Measurements from ENCODE around the gene CAMK2B.

Gene CAMK2B

DNA sequence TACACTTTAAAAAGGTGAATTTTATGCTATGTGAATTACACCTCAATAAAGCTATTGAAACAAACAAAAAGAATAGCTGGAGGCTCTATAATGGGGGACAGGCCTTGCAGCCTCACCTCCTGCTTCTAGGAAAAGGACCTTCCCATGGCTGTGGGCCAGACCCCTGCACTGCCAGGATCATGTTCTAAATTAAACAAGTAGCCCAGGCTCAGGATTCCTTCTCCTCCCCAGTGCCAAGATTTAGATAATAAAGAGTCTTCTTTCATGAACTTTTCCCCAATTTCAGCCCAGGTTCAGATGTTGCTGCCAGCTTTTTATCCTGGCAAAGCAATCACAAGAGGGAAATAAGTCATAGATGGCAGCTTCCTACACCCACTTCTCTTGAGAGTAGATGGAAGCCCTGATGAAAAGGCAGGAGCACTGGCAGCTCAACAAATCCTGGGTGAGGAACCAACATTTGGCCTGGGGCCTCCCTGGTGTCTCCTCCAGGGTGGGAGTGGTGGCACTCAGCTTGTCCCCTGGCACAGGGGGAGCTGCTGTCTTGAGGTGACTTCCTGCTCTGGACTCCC lies 22.2 kb upstream of the CAMK2B start:
- Histone ChIP-seq H3K36me3 (ENCODE audit: insufficient read depth, low read length) (no peaks in the 10 kb centered on the region), H3K4me3 (ENCODE audit: low read depth in 1 of 2, low read length in 2 of 2) (no peak overlapping the region), H3K27ac (ENCODE audit: low read depth, low read length) (no peak overlapping the region), H3K9ac (ENCODE audit: low read length) (no peak overlapping the region), H3K9me3 (ENCODE audit: low read length) (no peaks in the 10 kb centered on the region), H3K4me1 (ENCODE audit: insufficient read depth, low read length) (no peaks in the 10 kb centered on the region), H3K27me3 (ENCODE audit: control insufficient read depth in 1 of 2, insufficient read depth in 2 of 2, low read length in 2 of 2) (no peaks in the 10 kb centered on the region)

DNA sequence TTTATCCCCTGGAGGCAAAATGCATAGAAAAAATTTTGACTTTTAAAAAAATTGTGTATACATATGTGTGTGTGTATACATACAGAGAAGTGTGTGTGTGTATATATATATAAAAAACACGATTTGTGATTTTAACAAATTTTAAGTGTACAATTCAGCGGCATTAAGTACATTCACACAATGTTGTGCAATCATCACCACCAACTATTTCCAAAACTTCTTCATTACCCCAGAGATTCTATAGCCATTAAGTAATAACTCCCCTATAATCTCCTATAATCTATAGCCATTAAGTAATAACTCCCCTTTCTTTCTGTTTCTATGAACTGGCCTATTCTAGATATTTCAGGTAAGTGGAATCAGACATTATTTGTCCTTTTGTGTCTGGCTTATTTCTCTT lies 20.7 kb upstream of the CAMK2B start:
- H3K4me3 ChIP-seq (ENCODE audit: low read depth in 1 of 2, low read length in 2 of 2), result no peak overlapping the region
- no peak overlapping the region for H3K9ac ChIP-seq (ENCODE audit: low read length)
- H3K36me3 ChIP-seq (ENCODE audit: insufficient read depth, low read length), result no peaks in the 10 kb centered on the region
- no peaks in the 10 kb centered on the region for H3K4me1 ChIP-seq (ENCODE audit: insufficient read depth, low read length)
- no peaks in the 10 kb centered on the region for H3K9me3 ChIP-seq (ENCODE audit: low read length)
- H3K27me3 ChIP-seq (ENCODE audit: control insufficient read depth in 1 of 2, insufficient read depth in 2 of 2, low read length in 2 of 2), result no peaks in the 10 kb centered on the region
- H3K27ac ChIP-seq (ENCODE audit: low read depth, low read length), result no peak overlapping the region

DNA sequence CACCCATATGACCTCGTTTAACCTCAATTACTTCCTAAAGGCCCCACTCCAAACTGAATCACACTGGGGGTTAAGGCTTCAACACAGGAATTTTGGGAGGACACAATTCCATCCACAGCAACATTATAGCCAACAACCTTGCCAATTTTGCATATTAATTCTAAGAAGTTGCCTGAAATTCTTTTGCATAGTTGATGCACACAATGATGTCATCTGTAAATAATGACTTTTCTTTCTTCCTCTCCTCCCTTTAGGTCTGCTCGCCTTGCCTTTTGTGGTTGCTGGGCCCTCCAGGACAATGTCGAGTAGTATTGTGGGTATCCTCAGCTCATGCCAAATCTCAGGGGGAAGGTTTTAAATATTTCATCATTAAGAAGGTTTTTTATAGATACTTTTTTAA lies 16.0 kb upstream of the CAMK2B start:
- Histone ChIP-seq H3K9ac (ENCODE audit: low read length) (no peak overlapping the region), H3K27me3 (ENCODE audit: control insufficient read depth in 1 of 2, insufficient read depth in 2 of 2, low read length in 2 of 2) (no peaks in the 10 kb centered on the region), H3K4me3 (ENCODE audit: low read depth in 1 of 2, low read length in 2 of 2) (no peak overlapping the region), H3K9me3 (ENCODE audit: low read length) (no peaks in the 10 kb centered on the region), H3K36me3 (ENCODE audit: insufficient read depth, low read length) (no peaks in the 10 kb centered on the region), H3K27ac (ENCODE audit: low read depth, low read length) (no peak overlapping the region), H3K4me1 (ENCODE audit: insufficient read depth, low read length) (no peaks in the 10 kb centered on the region)

DNA sequence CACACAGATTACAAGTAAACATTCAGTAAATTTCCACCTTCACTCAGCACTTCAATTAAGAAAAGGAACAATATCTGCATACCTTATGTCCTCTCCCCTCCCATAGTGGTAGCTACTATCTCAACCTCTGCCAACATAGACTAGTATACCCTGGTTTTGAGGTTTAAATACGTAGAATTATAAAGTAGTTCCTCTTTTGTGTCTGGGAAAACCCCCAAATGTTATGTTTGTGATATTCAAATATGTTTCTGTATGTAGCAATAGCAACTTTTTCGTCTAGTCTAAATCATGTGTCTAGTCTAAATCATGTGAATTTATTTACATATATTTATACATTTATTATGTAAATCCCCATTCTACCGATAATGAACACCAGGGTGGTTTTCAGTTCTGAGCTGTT lies 13.2 kb upstream of the CAMK2B start:
- no peak overlapping the region for H3K9ac ChIP-seq (ENCODE audit: low read length)
- H3K27me3 ChIP-seq (ENCODE audit: control insufficient read depth in 1 of 2, insufficient read depth in 2 of 2, low read length in 2 of 2), result no peaks in the 10 kb centered on the region
- H3K36me3 ChIP-seq (ENCODE audit: insufficient read depth, low read length), result no peaks in the 10 kb centered on the region
- H3K9me3 ChIP-seq (ENCODE audit: low read length), result no peaks in the 10 kb centered on the region
- no peak overlapping the region for H3K27ac ChIP-seq (ENCODE audit: low read depth, low read length)
- H3K4me1 ChIP-seq (ENCODE audit: insufficient read depth, low read length), result no peaks in the 10 kb centered on the region
- H3K4me3 ChIP-seq (ENCODE audit: low read depth in 1 of 2, low read length in 2 of 2), result no peak overlapping the region

DNA sequence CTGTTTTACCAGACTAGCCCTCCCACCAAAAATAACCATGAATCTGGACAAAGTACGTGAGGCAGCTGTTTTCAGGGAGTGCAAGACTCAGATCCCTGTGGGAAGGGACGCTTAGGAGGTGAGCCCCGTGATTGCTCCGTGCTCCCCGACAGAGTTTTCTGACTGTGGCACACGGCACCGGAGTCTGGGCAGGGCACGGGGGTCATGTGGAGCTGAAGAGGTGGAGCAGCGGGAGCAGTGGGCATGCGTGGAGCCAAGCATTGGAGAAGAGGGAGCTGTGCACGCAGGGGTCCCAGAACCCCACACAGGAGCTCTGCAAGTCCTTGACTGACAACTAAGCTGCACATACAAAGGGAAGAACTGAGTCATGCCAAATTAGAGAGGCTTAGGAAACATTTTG lies 11.1 kb upstream of the CAMK2B start:
- no peaks in the 10 kb centered on the region for H3K4me1 ChIP-seq (ENCODE audit: insufficient read depth, low read length)
- H3K9ac ChIP-seq (ENCODE audit: low read length), result no peak overlapping the region
- no peaks in the 10 kb centered on the region for H3K9me3 ChIP-seq (ENCODE audit: low read length)
- no peak overlapping the region for H3K27ac ChIP-seq (ENCODE audit: low read depth, low read length)
- no peaks in the 10 kb centered on the region for H3K36me3 ChIP-seq (ENCODE audit: insufficient read depth, low read length)
- H3K4me3 ChIP-seq (ENCODE audit: low read depth in 1 of 2, low read length in 2 of 2), result no peak overlapping the region
- H3K27me3 ChIP-seq (ENCODE audit: control insufficient read depth in 1 of 2, insufficient read depth in 2 of 2, low read length in 2 of 2), result no peaks in the 10 kb centered on the region

DNA sequence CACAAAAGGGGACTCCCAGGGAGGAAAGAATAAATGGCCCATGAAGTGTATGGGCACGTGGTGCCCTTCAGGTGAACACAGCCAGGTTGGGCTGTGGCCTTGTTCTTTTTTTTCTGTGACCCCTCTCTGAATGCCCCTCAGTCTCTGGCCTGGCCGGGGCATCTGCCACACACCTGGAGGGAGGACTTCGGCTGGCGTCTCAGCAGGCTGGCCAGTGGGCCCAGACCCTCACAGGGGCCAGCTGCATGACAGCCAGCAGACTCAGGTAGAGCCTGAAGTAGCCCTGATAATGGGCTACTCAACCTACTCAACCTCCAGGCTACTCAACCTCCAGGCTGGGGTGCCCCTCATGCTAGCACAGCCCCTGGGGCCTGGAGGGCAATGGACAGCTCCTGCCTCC lies 9.8 kb upstream of the CAMK2B start:
- Histone ChIP-seq H3K36me3 (ENCODE audit: insufficient read depth, low read length) (no peaks in the 10 kb centered on the region), H3K27me3 (ENCODE audit: control insufficient read depth in 1 of 2, insufficient read depth in 2 of 2, low read length in 2 of 2) (no peaks in the 10 kb centered on the region), H3K9me3 (ENCODE audit: low read length) (no peaks in the 10 kb centered on the region), H3K9ac (ENCODE audit: low read length) (no peak overlapping the region), H3K4me3 (ENCODE audit: low read depth in 1 of 2, low read length in 2 of 2) (no peak overlapping the region), H3K27ac (ENCODE audit: low read depth, low read length) (no peak overlapping the region), H3K4me1 (ENCODE audit: insufficient read depth, low read length) (no peaks in the 10 kb centered on the region)

DNA sequence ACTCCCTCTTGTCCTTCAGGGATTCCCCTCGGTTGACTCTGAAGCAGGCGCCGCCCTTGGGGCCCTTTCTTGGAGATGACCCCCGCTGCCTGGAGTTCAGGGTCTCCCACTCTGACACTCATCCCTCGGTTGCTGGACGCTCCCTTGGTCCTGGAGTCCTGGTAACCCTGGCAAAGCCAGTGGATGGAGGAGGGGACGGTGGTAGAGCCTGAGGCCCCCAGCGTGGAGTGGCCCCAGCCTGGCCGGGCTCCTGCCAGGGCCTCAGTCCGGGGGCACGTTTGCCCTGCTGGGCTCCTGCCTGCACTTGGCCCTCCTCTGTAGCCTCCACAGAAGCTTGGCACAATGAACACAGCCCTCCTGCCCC lies 9.3 kb upstream of the CAMK2B start:
- Histone ChIP-seq H3K4me1 (ENCODE audit: insufficient read depth, low read length) (no peaks in the 10 kb centered on the region), H3K9me3 (ENCODE audit: low read length) (no peaks in the 10 kb centered on the region), H3K27ac (ENCODE audit: low read depth, low read length) (no peak overlapping the region), H3K27me3 (ENCODE audit: control insufficient read depth in 1 of 2, insufficient read depth in 2 of 2, low read length in 2 of 2) (no peaks in the 10 kb centered on the region), H3K9ac (ENCODE audit: low read length) (no peak overlapping the region), H3K36me3 (ENCODE audit: insufficient read depth, low read length) (no peaks in the 10 kb centered on the region), H3K4me3 (ENCODE audit: low read depth in 1 of 2, low read length in 2 of 2) (no peak overlapping the region)

DNA sequence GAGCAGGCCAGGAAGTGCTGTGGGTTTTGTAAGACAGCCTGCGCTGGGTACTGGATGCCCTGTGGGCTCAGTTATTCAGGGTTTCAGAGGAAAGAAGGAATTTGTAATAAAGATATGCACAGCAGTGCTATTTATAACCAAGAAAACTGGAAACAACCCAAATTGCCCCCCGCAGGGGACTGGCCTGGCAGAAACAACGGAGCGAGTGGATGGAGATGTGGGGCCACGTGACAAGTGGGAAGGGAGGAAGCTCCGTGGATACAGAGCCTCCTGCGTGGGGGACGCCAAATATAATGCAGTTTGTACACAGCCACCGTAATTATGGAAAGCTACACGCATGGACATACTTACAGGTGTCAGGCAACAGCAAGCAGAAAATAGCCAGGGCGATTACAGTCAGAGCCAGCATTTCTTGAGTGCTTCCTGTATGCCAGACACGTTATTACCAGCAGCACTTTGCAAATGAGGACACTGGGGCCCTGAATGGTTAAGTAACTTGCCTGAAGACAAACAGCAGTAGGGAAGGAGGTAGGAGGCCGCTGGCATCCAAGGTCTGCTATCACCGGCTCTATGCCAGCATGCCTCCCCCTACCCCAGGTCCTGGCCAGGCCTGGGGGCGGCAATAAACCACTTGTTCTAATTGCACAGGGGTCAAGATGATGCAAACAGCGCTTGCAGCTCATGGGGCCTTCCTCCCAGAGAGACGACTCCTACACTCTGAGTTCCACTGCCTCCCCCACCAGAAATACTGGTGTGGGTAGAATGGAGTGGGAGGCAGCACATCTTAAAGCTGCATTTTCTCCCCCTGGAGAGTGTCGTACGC lies 8.7 kb upstream of the CAMK2B start:
- Histone ChIP-seq H3K4me1 (ENCODE audit: insufficient read depth, low read length) (no peaks in the 10 kb centered on the region), H3K36me3 (ENCODE audit: insufficient read depth, low read length) (no peaks in the 10 kb centered on the region), H3K27ac (ENCODE audit: low read depth, low read length) (no peak overlapping the region), H3K27me3 (ENCODE audit: control insufficient read depth in 1 of 2, insufficient read depth in 2 of 2, low read length in 2 of 2) (no peaks in the 10 kb centered on the region), H3K4me3 (ENCODE audit: low read depth in 1 of 2, low read length in 2 of 2) (no peak overlapping the region), H3K9me3 (ENCODE audit: low read length) (no peaks in the 10 kb centered on the region), H3K9ac (ENCODE audit: low read length) (no peak overlapping the region)

DNA sequence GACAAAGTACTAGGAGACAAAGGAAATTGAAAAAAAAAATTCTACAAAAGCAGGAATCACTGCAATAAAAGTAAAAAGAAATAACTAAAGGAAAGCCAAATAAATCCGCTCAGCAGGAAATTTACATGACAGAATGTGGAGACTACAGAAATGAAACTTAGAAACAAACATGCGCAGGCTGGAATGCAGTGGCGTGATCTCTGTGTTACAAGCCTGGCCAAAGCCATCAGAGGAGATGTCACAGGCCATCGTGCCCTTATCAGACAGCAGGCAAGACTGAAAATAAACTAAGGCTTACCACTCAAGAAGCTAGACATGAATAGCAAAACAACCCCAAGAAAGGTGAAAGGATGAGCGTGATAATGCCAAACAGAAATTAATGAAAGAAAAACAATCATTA lies 6.3 kb upstream of the CAMK2B start:
- Histone ChIP-seq H3K9ac (ENCODE audit: low read length) (no peak overlapping the region), H3K27ac (ENCODE audit: low read depth, low read length) (no peak overlapping the region), H3K4me1 (ENCODE audit: insufficient read depth, low read length) (no peaks in the 10 kb centered on the region), H3K27me3 (ENCODE audit: control insufficient read depth in 1 of 2, insufficient read depth in 2 of 2, low read length in 2 of 2) (peaks cover 1 to 7% of the 10 kb centered on the region in 2 donors), H3K36me3 (ENCODE audit: insufficient read depth, low read length) (no peaks in the 10 kb centered on the region), H3K4me3 (ENCODE audit: low read depth in 1 of 2, low read length in 2 of 2) (no peak overlapping the region), H3K9me3 (ENCODE audit: low read length) (no peaks in the 10 kb centered on the region)

DNA sequence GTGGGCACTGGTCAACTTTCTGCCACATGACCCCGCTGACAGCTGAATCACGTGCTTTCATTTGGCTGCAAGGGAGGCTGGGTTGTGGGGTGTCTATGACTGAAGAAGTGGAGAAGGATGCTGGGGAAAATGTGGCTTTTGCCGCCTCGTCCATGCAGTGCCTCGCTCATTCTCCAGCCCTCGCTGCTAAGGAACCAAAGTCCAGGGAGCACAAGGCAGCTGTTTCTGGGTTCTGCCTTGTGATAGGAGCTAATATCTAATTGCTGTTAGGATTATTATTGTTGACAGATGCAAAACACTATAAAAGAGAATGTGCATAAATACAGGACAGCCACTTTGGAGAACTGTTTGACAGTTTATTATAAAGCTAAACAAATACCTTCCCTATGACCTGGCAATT lies 4.9 kb upstream of the CAMK2B start:
- peaks cover 7 to 16% of the 10 kb centered on the region in 2 donors for H3K27me3 ChIP-seq (ENCODE audit: control insufficient read depth in 1 of 2, insufficient read depth in 2 of 2, low read length in 2 of 2)
- no peak overlapping the region for H3K9ac ChIP-seq (ENCODE audit: low read length)
- H3K4me3 ChIP-seq (ENCODE audit: low read depth in 1 of 2, low read length in 2 of 2), result no peak overlapping the region
- no peaks in the 10 kb centered on the region for H3K36me3 ChIP-seq (ENCODE audit: insufficient read depth, low read length)
- H3K27ac ChIP-seq (ENCODE audit: low read depth, low read length), result no peak overlapping the region
- H3K4me1 ChIP-seq (ENCODE audit: insufficient read depth, low read length), result no peaks in the 10 kb centered on the region
- H3K9me3 ChIP-seq (ENCODE audit: low read length), result no peaks in the 10 kb centered on the region

DNA sequence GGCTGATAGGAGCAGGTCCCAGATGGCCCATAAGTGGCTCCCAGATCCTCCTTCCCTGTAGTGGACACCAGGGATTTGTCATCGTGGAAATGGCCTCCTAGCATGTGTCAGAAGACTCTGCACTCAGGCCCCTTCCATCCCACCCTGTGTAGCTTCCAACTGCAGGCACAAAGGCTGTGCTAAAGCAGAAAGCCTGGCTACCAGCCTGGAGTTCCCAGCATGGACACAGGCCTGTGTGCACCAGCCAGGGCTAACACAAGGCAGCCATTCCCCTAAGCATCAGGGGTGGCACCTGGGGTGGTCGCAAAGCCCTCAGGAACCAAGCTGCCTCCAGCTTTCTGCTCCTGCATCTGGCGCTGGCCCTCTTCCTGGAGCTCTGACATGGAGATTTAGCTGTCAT lies 4.5 kb upstream of the CAMK2B start:
- H3K27ac ChIP-seq (ENCODE audit: low read depth, low read length), result no peak overlapping the region
- H3K27me3 ChIP-seq (ENCODE audit: control insufficient read depth in 1 of 2, insufficient read depth in 2 of 2, low read length in 2 of 2), result peaks cover 7 to 16% of the 10 kb centered on the region in 2 donors
- H3K4me3 ChIP-seq (ENCODE audit: low read depth in 1 of 2, low read length in 2 of 2), result no peak overlapping the region
- H3K36me3 ChIP-seq (ENCODE audit: insufficient read depth, low read length), result no peaks in the 10 kb centered on the region
- H3K9me3 ChIP-seq (ENCODE audit: low read length), result no peaks in the 10 kb centered on the region
- no peak overlapping the region for H3K9ac ChIP-seq (ENCODE audit: low read length)
- no peaks in the 10 kb centered on the region for H3K4me1 ChIP-seq (ENCODE audit: insufficient read depth, low read length)

DNA sequence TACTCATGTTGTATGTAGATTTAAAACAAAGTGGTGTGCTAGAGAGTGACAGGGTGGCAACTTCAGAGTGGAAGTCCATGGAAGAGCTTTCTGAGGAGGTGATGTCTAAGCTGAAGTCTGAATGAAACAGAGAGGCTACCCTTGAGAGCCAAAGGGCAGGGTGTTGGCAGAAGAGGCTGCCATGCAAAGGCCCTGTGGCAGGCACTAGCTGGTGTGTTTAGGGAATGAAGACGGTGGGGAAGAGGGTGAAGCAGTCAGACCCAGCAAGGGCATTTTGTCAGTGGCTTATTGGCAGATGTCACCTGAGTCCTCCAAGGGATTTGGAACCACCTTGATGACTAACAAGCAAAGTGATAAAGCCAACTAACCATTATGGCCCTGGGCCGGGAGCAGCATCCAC lies 3.7 kb upstream of the CAMK2B start:
- Histone ChIP-seq H3K4me3 (ENCODE audit: low read depth in 1 of 2, low read length in 2 of 2) (no peak overlapping the region), H3K27me3 (ENCODE audit: control insufficient read depth in 1 of 2, insufficient read depth in 2 of 2, low read length in 2 of 2) (peaks cover 7 to 23% of the 10 kb centered on the region in 2 donors), H3K27ac (ENCODE audit: low read depth, low read length) (no peak overlapping the region), H3K9me3 (ENCODE audit: low read length) (no peaks in the 10 kb centered on the region), H3K36me3 (ENCODE audit: insufficient read depth, low read length) (no peaks in the 10 kb centered on the region), H3K9ac (ENCODE audit: low read length) (no peak overlapping the region), H3K4me1 (ENCODE audit: insufficient read depth, low read length) (no peaks in the 10 kb centered on the region)
